ENCODE results near the gene ACACB.

Gene ACACB

DNA sequence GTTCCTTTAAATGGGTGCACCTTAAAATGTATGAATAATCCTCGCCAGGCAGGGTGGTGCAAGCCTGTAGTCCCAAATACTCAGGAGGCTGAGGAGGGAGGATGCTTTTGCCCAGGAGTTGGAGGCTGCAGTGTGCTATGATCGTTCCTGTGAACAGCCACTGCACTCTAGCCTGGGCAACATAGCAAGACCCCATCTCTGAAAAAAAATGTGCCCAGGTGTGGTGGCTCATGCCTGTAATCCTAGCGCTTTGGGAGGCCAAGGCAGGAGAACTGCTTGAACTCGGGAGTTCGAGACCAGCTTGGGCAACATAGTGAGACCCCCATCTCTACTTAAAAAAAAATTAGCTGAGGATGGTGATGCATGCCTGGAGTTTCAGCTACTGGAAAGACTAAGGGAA is 39.6 kb downstream of the ACACB start:
- Histone ChIP-seq H3K27me3 (ENCODE audit: insufficient read depth, low read depth, severe bottlenecking) (no peaks in the 10 kb centered on the region), H3K36me3 (no peaks in the 10 kb centered on the region), H3K27ac (no peak overlapping the region), H3K4me3 (ENCODE audit: low read depth, low read length) (no peak overlapping the region), H3K9me3 (ENCODE audit: severe bottlenecking) (no peaks in the 10 kb centered on the region)
- no peak for DNase-seq
- no peak for TF ChIP-seq CTCF (IDR thresholded peaks at IDR 0.05; ENCODE audit: low read depth, low read length)

- TF ChIP-seq CTCF (IDR thresholded peaks at IDR 0.05; ENCODE audit: low read depth, low read length): no peak
Observed at GRCh38 chr12:109156586-109156985, 40.2 kb downstream of the ACACB start.

GRCh38 chr12:109157986-109158385 is 41.6 kb downstream of the ACACB start:
- Histone ChIP-seq H3K9me3 (ENCODE audit: severe bottlenecking) (no peaks in the 10 kb centered on the region), H3K4me3 (ENCODE audit: low read depth, low read length) (no peak overlapping the region), H3K36me3 (no peaks in the 10 kb centered on the region), H3K27ac (no peak overlapping the region), H3K27me3 (ENCODE audit: insufficient read depth, low read depth, severe bottlenecking) (no peaks in the 10 kb centered on the region)
- no peak for TF ChIP-seq CTCF (IDR thresholded peaks at IDR 0.05; ENCODE audit: low read depth, low read length)
- DNase-seq: no peak

More at GRCh38 chr12:109156586-109156985, 40.2 kb downstream of the ACACB start:
- Histone ChIP-seq H3K27ac (no peak overlapping the region), H3K36me3 (no peaks in the 10 kb centered on the region), H3K27me3 (ENCODE audit: insufficient read depth, low read depth, severe bottlenecking) (no peaks in the 10 kb centered on the region), H3K4me3 (ENCODE audit: low read depth, low read length) (no peak overlapping the region), H3K9me3 (ENCODE audit: severe bottlenecking) (no peaks in the 10 kb centered on the region)
- DNase-seq: no peak

- H3K4me3 ChIP-seq (ENCODE audit: low read depth, low read length): no peak overlapping the region
- no peak for TF ChIP-seq CTCF (IDR thresholded peaks at IDR 0.05; ENCODE audit: low read depth, low read length)
- DNase-seq: no peak
- no peak overlapping the region for H3K27ac ChIP-seq
- no peaks in the 10 kb centered on the region for H3K36me3 ChIP-seq
- H3K27me3 ChIP-seq (ENCODE audit: insufficient read depth, low read depth, severe bottlenecking): no peaks in the 10 kb centered on the region
- no peaks in the 10 kb centered on the region for H3K9me3 ChIP-seq (ENCODE audit: severe bottlenecking)
Observed at GRCh38 chr12:109160433-109160832, 44.0 kb downstream of the ACACB start.

- H3K4me3 ChIP-seq (ENCODE audit: low read depth, low read length): no peak overlapping the region
- H3K27me3 ChIP-seq (ENCODE audit: insufficient read depth, low read depth, severe bottlenecking): no peaks in the 10 kb centered on the region
- DNase-seq: no peak
- H3K27ac ChIP-seq: no peak overlapping the region
- TF ChIP-seq CTCF (IDR thresholded peaks at IDR 0.05; ENCODE audit: low read depth, low read length): no peak
- no peaks in the 10 kb centered on the region for H3K9me3 ChIP-seq (ENCODE audit: severe bottlenecking)
- no peaks in the 10 kb centered on the region for H3K36me3 ChIP-seq
Observed at GRCh38 chr12:109160873-109161272, 44.5 kb downstream of the ACACB start.

DNA sequence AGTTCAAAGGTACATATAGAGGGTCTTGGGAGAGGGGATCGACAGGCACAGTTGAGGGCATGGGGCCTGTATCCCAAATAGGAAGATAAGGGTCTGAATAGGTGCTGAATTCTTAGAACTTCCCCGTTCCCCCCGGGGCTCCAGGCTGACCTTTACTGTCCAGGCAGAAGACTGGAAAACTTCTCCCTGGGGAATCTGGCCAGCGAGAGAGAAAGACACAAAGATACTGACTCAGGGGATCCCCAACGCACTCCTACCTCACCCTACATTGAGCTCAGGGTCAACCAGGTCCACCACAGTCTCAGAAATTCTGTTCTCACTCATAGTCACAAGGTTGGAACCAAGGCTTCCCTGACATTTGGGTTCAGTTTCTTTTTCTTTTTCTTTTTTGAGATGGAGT is 46.2 kb downstream of the ACACB start:
- Histone ChIP-seq H3K27ac (no peak overlapping the region), H3K9me3 (ENCODE audit: severe bottlenecking) (no peaks in the 10 kb centered on the region), H3K27me3 (ENCODE audit: insufficient read depth, low read depth, severe bottlenecking) (no peaks in the 10 kb centered on the region), H3K36me3 (no peaks in the 10 kb centered on the region), H3K4me3 (ENCODE audit: low read depth, low read length) (no peak overlapping the region)
- TF ChIP-seq CTCF (IDR thresholded peaks at IDR 0.05; ENCODE audit: low read depth, low read length): no peak
- DNase-seq: no peak

Measured in WERI-Rb-1 (cell line).